Panc1 (cell line): Measurements from ENCODE around the gene TAF4B.

ENCODE experiments used
- POLR2AphosphoS5 ChIP-seq: IDR thresholded peaks from 2 replicates; pipeline ENCODE4 v1.6.1; 2012; ENCODE audit warnings: mild to moderate bottlenecking, low read depth, low read length, moderate library complexity
- SIN3A ChIP-seq: IDR thresholded peaks from 2 replicates; pipeline ENCODE4 v1.6.1; 2012; ENCODE audit warnings: low read depth, mild to moderate bottlenecking, low read length, moderate library complexity, borderline replicate concordance; ENCODE audit not compliant: insufficient read depth
- TCF7L2 ChIP-seq: IDR thresholded peaks from 2 replicates; pipeline ENCODE4 v1.6.1; 2011; ENCODE audit warnings: mild to moderate bottlenecking, low read depth, low read length, inconsistent platforms
- TF ChIP-seq, protein P1 (sequence below): fragments of 450-650 bp; IDR thresholded peaks from 2 replicates; pipeline ENCODE4 v1.5.1; 2017; ENCODE audit warnings: mild to moderate bottlenecking

DNA sequence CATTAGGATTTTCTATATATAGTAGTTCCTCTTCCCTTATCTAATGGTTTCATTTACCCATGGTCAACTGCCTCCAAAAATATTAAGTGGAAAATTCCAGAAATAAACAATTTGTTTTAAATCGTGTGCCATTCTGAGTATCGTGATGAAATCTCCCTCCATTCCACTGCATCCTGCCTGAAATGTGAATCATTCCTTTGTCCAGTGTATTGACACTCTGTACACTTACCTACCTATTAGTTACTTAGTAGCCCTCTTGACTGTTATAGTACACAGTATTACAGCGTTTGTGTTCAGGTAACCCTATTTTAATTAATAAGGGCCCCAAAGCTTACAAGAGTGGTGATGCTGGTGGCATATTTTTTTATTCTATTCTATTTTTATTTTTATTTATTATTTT is 26.2 kb downstream of the TAF4B start:
- TF ChIP-seq, protein P1, sequence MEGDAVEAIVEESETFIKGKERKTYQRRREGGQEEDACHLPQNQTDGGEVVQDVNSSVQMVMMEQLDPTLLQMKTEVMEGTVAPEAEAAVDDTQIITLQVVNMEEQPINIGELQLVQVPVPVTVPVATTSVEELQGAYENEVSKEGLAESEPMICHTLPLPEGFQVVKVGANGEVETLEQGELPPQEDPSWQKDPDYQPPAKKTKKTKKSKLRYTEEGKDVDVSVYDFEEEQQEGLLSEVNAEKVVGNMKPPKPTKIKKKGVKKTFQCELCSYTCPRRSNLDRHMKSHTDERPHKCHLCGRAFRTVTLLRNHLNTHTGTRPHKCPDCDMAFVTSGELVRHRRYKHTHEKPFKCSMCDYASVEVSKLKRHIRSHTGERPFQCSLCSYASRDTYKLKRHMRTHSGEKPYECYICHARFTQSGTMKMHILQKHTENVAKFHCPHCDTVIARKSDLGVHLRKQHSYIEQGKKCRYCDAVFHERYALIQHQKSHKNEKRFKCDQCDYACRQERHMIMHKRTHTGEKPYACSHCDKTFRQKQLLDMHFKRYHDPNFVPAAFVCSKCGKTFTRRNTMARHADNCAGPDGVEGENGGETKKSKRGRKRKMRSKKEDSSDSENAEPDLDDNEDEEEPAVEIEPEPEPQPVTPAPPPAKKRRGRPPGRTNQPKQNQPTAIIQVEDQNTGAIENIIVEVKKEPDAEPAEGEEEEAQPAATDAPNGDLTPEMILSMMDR, result no peak
- TF ChIP-seq TCF7L2 (no peak), POLR2AphosphoS5 (no peak), SIN3A (no peak)
